HL-60 (cell line): ENCODE measurements around the gene TBX3.

Experiments used
- GABPA ChIP-seq: IDR thresholded peaks from 2 replicates; pipeline ENCODE4 v1.6.1; 2012; ENCODE audit warnings: low read depth
- POLR2AphosphoS5 ChIP-seq: IDR thresholded peaks from 2 replicates; pipeline ENCODE4 v1.6.1; 2012; ENCODE audit warnings: low read depth
- SPI1 ChIP-seq: IDR thresholded peaks from 2 replicates; pipeline ENCODE4 v1.6.1; 2012; ENCODE audit warnings: low read depth, mild to moderate bottlenecking, borderline replicate concordance
- TF ChIP-seq, protein P1 (sequence below): IDR thresholded peaks from one replicate; pipeline ENCODE4 v1.5.1; 2011; ENCODE audit warnings: low read length, control low read depth, inconsistent platforms; ENCODE audit not compliant: insufficient read depth
- TF ChIP-seq, protein P2 (sequence below): IDR thresholded peaks from 2 replicates; pipeline ENCODE4 v1.6.1; 2012; ENCODE audit warnings: low read depth; ENCODE audit not compliant: insufficient replicate concordance

DNA sequence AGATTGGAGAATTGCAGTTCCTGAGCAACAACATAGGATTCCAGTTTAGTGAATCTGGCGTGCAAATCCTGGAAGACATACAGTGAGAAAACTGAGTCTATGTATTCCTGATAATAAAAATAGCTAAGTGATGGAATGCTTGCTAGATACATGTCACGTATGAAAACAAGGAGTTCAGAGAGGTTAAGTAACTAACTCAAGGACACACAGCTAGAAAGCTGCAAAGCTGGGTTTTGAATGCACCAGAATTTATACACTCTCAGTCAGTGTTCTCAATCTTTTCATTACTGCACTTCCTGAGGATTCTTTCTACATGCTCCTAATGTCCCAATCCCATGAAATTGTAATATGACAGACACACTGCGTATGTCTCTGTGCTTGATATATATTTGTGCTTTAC, 35.3 kb downstream of the TBX3 start:
- TF ChIP-seq, protein P1, sequence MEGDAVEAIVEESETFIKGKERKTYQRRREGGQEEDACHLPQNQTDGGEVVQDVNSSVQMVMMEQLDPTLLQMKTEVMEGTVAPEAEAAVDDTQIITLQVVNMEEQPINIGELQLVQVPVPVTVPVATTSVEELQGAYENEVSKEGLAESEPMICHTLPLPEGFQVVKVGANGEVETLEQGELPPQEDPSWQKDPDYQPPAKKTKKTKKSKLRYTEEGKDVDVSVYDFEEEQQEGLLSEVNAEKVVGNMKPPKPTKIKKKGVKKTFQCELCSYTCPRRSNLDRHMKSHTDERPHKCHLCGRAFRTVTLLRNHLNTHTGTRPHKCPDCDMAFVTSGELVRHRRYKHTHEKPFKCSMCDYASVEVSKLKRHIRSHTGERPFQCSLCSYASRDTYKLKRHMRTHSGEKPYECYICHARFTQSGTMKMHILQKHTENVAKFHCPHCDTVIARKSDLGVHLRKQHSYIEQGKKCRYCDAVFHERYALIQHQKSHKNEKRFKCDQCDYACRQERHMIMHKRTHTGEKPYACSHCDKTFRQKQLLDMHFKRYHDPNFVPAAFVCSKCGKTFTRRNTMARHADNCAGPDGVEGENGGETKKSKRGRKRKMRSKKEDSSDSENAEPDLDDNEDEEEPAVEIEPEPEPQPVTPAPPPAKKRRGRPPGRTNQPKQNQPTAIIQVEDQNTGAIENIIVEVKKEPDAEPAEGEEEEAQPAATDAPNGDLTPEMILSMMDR: no peak
- TF ChIP-seq GABPA: no peak
- TF ChIP-seq POLR2AphosphoS5: no peak
- TF ChIP-seq, protein P2, sequence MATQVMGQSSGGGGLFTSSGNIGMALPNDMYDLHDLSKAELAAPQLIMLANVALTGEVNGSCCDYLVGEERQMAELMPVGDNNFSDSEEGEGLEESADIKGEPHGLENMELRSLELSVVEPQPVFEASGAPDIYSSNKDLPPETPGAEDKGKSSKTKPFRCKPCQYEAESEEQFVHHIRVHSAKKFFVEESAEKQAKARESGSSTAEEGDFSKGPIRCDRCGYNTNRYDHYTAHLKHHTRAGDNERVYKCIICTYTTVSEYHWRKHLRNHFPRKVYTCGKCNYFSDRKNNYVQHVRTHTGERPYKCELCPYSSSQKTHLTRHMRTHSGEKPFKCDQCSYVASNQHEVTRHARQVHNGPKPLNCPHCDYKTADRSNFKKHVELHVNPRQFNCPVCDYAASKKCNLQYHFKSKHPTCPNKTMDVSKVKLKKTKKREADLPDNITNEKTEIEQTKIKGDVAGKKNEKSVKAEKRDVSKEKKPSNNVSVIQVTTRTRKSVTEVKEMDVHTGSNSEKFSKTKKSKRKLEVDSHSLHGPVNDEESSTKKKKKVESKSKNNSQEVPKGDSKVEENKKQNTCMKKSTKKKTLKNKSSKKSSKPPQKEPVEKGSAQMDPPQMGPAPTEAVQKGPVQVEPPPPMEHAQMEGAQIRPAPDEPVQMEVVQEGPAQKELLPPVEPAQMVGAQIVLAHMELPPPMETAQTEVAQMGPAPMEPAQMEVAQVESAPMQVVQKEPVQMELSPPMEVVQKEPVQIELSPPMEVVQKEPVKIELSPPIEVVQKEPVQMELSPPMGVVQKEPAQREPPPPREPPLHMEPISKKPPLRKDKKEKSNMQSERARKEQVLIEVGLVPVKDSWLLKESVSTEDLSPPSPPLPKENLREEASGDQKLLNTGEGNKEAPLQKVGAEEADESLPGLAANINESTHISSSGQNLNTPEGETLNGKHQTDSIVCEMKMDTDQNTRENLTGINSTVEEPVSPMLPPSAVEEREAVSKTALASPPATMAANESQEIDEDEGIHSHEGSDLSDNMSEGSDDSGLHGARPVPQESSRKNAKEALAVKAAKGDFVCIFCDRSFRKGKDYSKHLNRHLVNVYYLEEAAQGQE: no peak
- no peak for TF ChIP-seq SPI1
